Hepatocyte (in vitro differentiated cells): ENCODE data around the gene STXBP4.

ENCODE experiments used
- CTCF ChIP-seq: fragments of 200-600 bp; sonication (generic); IDR thresholded peaks from 2 replicates; pipeline ENCODE4 v1.5.1; 2016; ENCODE audit warnings: antibody characterized with exemption, mild to moderate bottlenecking; ENCODE audit not compliant: poor library complexity
- EZH2 ChIP-seq: fragments of 200-600 bp; sonication (generic); IDR thresholded peaks from 2 replicates; pipeline ENCODE4 v1.6.1; 2016; ENCODE audit warnings: antibody characterized with exemption, mild to moderate bottlenecking, borderline replicate concordance

DNA sequence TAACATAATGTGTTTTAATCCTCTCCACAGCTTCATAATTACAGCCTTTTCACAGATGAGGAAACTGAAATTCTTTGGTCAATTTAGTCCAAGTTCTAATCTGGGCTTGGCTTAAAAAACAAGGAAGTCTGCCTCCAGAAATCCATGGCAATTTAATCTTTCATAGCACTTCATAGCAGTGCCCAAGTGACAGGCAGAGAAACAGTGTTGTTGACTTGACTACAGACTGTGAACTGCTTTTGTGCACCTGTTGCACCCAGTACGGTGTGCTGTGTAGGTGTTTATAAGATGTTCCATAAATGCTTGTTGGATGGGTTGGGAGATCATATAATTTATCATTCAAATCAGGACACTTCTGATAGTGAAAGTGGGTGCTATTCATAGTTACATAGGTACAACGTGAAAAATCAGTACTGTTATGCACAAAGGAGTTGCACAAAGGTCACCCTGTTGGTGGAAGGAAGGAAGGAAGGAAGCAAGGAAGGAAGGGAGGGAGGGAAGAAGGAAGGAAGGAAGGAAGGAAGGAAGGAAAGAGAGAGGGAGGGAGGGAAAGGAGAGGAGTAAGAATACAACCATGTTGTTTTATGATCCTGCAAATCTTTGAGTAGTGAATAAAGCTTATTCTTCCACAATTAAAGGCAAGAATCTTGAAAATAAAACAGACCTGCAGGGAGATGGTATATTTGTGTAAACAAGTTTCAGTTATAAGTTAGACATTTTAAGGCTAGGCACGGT lies 239.7 kb downstream of the STXBP4 start:
- TF ChIP-seq CTCF, result no peak
- no peak for TF ChIP-seq EZH2
